HepG2 (cell line): ENCODE data around the gene ZC3H4. TPM values are rescaled to one million over a fixed set of nuclear protein-coding genes. Genes with fewer than 3 reads are reported as not detected.

ENCODE experiments used
- BRCA1 ChIP-seq: sonication (generic); formaldehyde crosslinking; IDR thresholded peaks from 2 replicates; pipeline ENCODE4 v1.4.0; 2020; ENCODE audit warnings: missing genetic modification reagents
- HOXA3 ChIP-seq: sonication (generic); formaldehyde crosslinking; IDR thresholded peaks from 2 replicates; pipeline ENCODE4 v1.5.0; 2020; ENCODE audit warnings: missing genetic modification reagents
- JUND ChIP-seq: sonication (generic); formaldehyde crosslinking; IDR thresholded peaks from 2 replicates; pipeline ENCODE4 v1.8.0; 2022; ENCODE audit warnings: mild to moderate bottlenecking, missing genetic modification reagents
- MAFG ChIP-seq: sonication (generic); formaldehyde crosslinking; IDR thresholded peaks from 2 replicates; pipeline ENCODE4 v1.5.1; 2020; ENCODE audit warnings: mild to moderate bottlenecking, missing genetic modification reagents
- MATR3 ChIP-seq: sonication (generic); formaldehyde crosslinking; IDR thresholded peaks from 2 replicates; pipeline ENCODE4 v1.4.0; 2020; ENCODE audit warnings: missing genetic modification reagents
- PAF1 ChIP-seq: IDR thresholded peaks from 2 replicates; pipeline ENCODE4 v1.6.1; 2016; ENCODE audit warnings: missing genetic modification reagents, missing compliant biosample characterization
- SAP130 ChIP-seq: IDR thresholded peaks from 2 replicates; pipeline ENCODE4 v1.6.1; 2016; ENCODE audit warnings: low read depth
- ZBTB3 ChIP-seq: sonication (generic); formaldehyde crosslinking; IDR thresholded peaks from 2 replicates; pipeline ENCODE4 v1.4.0; 2020; ENCODE audit warnings: low read depth, mild to moderate bottlenecking, moderate library complexity, missing genetic modification reagents, borderline replicate concordance
- ZGPAT ChIP-seq: IDR thresholded peaks from 2 replicates; pipeline ENCODE4 v1.6.1; 2016; ENCODE audit warnings: mild to moderate bottlenecking
- ZNF275 ChIP-seq: sonication (generic); formaldehyde crosslinking; IDR thresholded peaks from 2 replicates; pipeline ENCODE4 v1.8.0; 2022; ENCODE audit warnings: missing genetic modification reagents, mild to moderate bottlenecking, inconsistent platforms, borderline replicate concordance
- ZNF326 ChIP-seq: sonication (generic); formaldehyde crosslinking; IDR thresholded peaks from 2 replicates; pipeline ENCODE4 v1.4.0; 2020; ENCODE audit warnings: missing genetic modification reagents, borderline replicate concordance
- ZNF547 ChIP-seq: sonication (generic); formaldehyde crosslinking; IDR thresholded peaks from 2 replicates; pipeline ENCODE4 v1.5.1; 2020; ENCODE audit warnings: mild to moderate bottlenecking, missing genetic modification reagents
- ZNF557 ChIP-seq: sonication (generic); formaldehyde crosslinking; IDR thresholded peaks from 2 replicates; pipeline ENCODE4 v1.4.0; 2020; ENCODE audit warnings: missing genetic modification reagents
- ZNF816 ChIP-seq: sonication (generic); formaldehyde crosslinking; IDR thresholded peaks from 2 replicates; pipeline ENCODE4 v1.8.0; 2022; ENCODE audit warnings: missing genetic modification reagents, mild to moderate bottlenecking, borderline replicate concordance
- ZNF839 ChIP-seq: sonication (generic); formaldehyde crosslinking; IDR thresholded peaks from 2 replicates; pipeline ENCODE4 v1.4.0; 2020; ENCODE audit warnings: missing genetic modification reagents, mild to moderate bottlenecking, borderline replicate concordance
- ZNF878 ChIP-seq: sonication (generic); formaldehyde crosslinking; IDR thresholded peaks from 2 replicates; pipeline ENCODE4 v1.8.1; 2023; ENCODE audit warnings: mild to moderate bottlenecking, missing genetic modification reagents, moderate library complexity
- ZSCAN12 ChIP-seq: sonication (generic); formaldehyde crosslinking; IDR thresholded peaks from 2 replicates; pipeline ENCODE4 v1.9.0; 2021; ENCODE audit warnings: mild to moderate bottlenecking, missing genetic modification reagents
- ZSCAN22 ChIP-seq: sonication (generic); formaldehyde crosslinking; IDR thresholded peaks from 2 replicates; pipeline ENCODE4 v1.4.0; 2020; ENCODE audit warnings: mild to moderate bottlenecking, missing genetic modification reagents
- polyA plus RNA-seq, 8 experiments: library from polyadenylated mRNA; depleted of rRNA in 3 of 8; stranded (reverse) in 7 of 8; unstranded in 1 of 8; fragments of >200 nt; fragmentation: Illumina TruSeq in 4 of 8; extraction: Trizol in 4 of 8; gene quantifications; 2 replicates each; pipeline versions ENCODE4 v1.2.1 to v1.2.3, GENCODE V29; 2011 to 2016; ENCODE audit warnings: low read depth in 4 of 8, missing spikeins in 1 of 8, mixed read lengths in 1 of 8; ENCODE audit not compliant: insufficient read depth in 1 of 8
- total RNA-seq, 5 experiments: library from RNA; depleted of rRNA; stranded (reverse); fragments of >200 nt; fragmentation: Illumina TruSeq; extraction: Trizol; gene quantifications; 2 replicates each; pipeline ENCODE4 v1.2.3, GENCODE V29; 2016; ENCODE audit warnings: low read depth in 1 of 5
- TF ChIP-seq, protein P1 (sequence below): sonication (generic); formaldehyde crosslinking; conservative IDR thresholded peaks from 2 replicates; pipeline ENCODE4 v1.4.0; 2020; ENCODE audit warnings: missing genetic modification reagents
- TF ChIP-seq, protein P2 (sequence below), 2 experiments: sonication (generic) in 1 of 2; formaldehyde crosslinking in 1 of 2; IDR thresholded peaks; 2 replicates each; pipeline versions ENCODE4 v1.6.1 to v1.9.0; 2014 to 2022; ENCODE audit warnings: antibody characterized with exemption in 1 of 2, borderline replicate concordance in 1 of 2, inconsistent platforms in 1 of 2, low read depth in 1 of 2, missing genetic modification reagents in 1 of 2

The ZC3H4 gene
- total and polyA plus RNA-seq, 2 of the 13 experiments (the other 11 are each of a cell fraction or from before 2014, with no cell fraction given): 1.8 to 10.7 TPM

DNA sequence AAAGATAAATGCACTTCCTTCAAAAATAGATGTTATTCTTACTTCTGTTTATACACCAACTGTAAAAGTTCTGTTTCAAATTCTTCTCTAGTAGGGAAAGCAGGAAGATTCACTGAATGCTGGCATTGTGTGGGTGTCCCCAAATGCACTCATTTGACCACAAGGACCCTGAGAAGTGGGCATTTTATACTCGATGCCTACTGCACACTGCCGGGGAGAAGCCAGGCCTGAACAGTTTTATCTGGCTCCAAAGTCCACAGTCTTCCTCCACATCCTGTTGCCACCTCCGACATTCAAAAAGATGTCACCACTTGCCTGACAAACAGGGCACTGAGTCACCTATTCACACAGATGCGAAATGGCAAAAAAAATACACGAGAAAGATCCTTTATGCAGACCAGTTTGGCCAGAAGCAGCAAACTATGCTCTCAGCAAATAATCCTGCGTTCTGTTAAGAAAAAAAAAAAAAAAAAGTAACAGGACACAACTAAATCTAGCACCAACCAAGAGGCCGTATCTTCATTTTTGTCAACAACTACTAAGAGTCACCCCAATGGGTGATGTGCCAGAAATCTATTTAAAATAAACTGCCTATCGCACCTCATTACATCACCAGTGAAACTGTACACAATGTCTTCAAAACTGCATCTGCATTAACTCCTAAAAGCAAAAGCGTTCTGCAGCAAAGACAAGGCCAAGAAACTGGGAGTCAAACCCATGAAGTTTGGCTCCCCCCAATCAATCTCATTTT lies 6.2 kb downstream of the ZC3H4 start (continued):
- no peak for TF ChIP-seq ZNF275 (CRISPR knock-in tag)
- TF ChIP-seq ZNF839 (CRISPR knock-in tag): no peak
- TF ChIP-seq, protein P1, sequence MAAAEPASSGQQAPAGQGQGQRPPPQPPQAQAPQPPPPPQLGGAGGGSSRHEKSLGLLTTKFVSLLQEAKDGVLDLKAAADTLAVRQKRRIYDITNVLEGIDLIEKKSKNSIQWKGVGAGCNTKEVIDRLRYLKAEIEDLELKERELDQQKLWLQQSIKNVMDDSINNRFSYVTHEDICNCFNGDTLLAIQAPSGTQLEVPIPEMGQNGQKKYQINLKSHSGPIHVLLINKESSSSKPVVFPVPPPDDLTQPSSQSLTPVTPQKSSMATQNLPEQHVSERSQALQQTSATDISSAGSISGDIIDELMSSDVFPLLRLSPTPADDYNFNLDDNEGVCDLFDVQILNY (CRISPR knock-in tag): no peak
- no peak for TF ChIP-seq BRCA1 (CRISPR knock-in tag)
- TF ChIP-seq ZNF547 (CRISPR knock-in tag): no peak
- 0 out of 2 replicates have a peak, but pooled peaks have one; percentile 47 for TF ChIP-seq ZBTB3 (CRISPR knock-in tag)
- TF ChIP-seq SAP130 (CRISPR knock-in tag): peak; percentile 88
- TF ChIP-seq ZSCAN22 (CRISPR knock-in tag): 0 out of 2 replicates have a peak, but pooled peaks have one; percentile 31
- TF ChIP-seq ZGPAT: peak; percentile 73
- peak; percentile 48; the same call in 1 of the 2 replicates for TF ChIP-seq HOXA3
- TF ChIP-seq, protein P2, sequence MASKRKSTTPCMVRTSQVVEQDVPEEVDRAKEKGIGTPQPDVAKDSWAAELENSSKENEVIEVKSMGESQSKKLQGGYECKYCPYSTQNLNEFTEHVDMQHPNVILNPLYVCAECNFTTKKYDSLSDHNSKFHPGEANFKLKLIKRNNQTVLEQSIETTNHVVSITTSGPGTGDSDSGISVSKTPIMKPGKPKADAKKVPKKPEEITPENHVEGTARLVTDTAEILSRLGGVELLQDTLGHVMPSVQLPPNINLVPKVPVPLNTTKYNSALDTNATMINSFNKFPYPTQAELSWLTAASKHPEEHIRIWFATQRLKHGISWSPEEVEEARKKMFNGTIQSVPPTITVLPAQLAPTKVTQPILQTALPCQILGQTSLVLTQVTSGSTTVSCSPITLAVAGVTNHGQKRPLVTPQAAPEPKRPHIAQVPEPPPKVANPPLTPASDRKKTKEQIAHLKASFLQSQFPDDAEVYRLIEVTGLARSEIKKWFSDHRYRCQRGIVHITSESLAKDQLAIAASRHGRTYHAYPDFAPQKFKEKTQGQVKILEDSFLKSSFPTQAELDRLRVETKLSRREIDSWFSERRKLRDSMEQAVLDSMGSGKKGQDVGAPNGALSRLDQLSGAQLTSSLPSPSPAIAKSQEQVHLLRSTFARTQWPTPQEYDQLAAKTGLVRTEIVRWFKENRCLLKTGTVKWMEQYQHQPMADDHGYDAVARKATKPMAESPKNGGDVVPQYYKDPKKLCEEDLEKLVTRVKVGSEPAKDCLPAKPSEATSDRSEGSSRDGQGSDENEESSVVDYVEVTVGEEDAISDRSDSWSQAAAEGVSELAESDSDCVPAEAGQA (IDR thresholded peaks at IDR 0.05; ENCODE audit: low read depth): no peak
- TF ChIP-seq, protein P2 (CRISPR knock-in tag; IDR thresholded peaks at IDR 0.05; ENCODE audit: borderline replicate concordance): no peak
- TF ChIP-seq MAFG (CRISPR knock-in tag): no peak
- TF ChIP-seq MATR3 (CRISPR knock-in tag): no peak
- TF ChIP-seq PAF1: no peak
- TF ChIP-seq JUND (CRISPR knock-in tag): peak; percentile 66
- no peak for TF ChIP-seq ZNF878
- TF ChIP-seq ZNF326 (CRISPR knock-in tag): no peak
- no peak for TF ChIP-seq ZNF557 (CRISPR knock-in tag)
- peak; percentile 33; the same call in 1 of the 2 replicates for TF ChIP-seq ZNF816 (CRISPR knock-in tag)
- TF ChIP-seq ZSCAN12: no peak
